ENCODE measurements around the gene FRRS1.

DNA sequence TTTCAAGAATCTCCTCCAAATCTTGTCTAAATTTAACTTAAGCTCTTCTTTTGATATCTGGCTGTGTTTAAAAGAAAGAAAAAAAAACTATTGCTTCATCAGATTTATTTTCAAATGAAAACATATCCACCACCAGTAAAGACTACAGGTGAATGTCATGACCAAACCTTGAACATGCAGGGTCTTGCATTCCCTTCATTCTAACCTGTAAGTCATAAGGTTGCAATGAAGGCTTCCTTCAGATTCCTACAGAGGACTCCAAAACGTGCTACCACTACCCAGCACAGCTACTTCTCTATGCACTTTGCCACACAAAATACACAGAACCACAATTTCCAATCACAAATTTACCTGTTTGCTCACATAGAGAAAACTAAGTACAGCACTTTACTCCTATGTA lies 26.3 kb downstream of the FRRS1 start:
- TF ChIP-seq POLR2A (IDR thresholded peaks at IDR 0.05; ENCODE audit: low read depth, low read length) (no peak), POLR2AphosphoS5 (IDR thresholded peaks at IDR 0.05; ENCODE audit: low read depth, low read length) (no peak), TAF1 (IDR thresholded peaks at IDR 0.05; ENCODE audit: borderline replicate concordance, low read depth, low read length) (no peak)
